ENCODE measurements around the gene A1CF. TPM values are rescaled to one million over a fixed set of nuclear protein-coding genes. Genes with fewer than 3 reads are reported as not detected.
A peak's percentile ranks its signal among the peaks of the same experiment; 100 is the strongest.
"Not testable (repeated sequence)": the region's sequence is repeated elsewhere in the genome, so short reads cannot be mapped to it uniquely, and the experiment has no call there.

The A1CF gene
- total RNA-seq, 1 donor from 2014 or later: not detected

DNA sequence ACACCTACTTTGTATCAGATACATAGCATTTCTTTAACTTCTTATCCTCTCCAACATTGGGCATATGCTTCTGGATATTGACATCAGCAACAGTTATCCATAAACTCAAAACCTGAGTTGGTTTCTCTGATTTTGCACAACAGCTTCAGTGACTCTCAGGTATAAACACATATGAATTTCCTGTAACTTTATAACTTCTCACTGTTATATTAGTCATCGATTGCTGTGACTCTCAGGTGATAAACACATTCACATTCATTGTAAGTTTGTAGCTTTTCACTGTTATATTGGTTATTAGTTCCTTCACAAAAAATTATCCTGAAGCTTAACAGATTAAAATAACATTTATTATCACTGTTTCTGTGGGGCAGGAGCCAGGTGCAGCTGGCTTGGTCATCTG, 88.7 kb downstream of the A1CF start:
- H3K4me3 ChIP-seq (ENCODE audit: low read depth, low read length): no peak overlapping the region
- H3K36me3 ChIP-seq (ENCODE audit: control insufficient read depth, insufficient read depth, low read length): no peaks in the 10 kb centered on the region
- no peak for DNase-seq (ENCODE audit: low read depth)
- no peaks in the 10 kb centered on the region for H3K27me3 ChIP-seq (ENCODE audit: control insufficient read depth, insufficient read depth, low read length)
- TF ChIP-seq, protein P1, sequence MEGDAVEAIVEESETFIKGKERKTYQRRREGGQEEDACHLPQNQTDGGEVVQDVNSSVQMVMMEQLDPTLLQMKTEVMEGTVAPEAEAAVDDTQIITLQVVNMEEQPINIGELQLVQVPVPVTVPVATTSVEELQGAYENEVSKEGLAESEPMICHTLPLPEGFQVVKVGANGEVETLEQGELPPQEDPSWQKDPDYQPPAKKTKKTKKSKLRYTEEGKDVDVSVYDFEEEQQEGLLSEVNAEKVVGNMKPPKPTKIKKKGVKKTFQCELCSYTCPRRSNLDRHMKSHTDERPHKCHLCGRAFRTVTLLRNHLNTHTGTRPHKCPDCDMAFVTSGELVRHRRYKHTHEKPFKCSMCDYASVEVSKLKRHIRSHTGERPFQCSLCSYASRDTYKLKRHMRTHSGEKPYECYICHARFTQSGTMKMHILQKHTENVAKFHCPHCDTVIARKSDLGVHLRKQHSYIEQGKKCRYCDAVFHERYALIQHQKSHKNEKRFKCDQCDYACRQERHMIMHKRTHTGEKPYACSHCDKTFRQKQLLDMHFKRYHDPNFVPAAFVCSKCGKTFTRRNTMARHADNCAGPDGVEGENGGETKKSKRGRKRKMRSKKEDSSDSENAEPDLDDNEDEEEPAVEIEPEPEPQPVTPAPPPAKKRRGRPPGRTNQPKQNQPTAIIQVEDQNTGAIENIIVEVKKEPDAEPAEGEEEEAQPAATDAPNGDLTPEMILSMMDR (IDR thresholded peaks at IDR 0.05; ENCODE audit: insufficient read depth, low read length, poor library complexity, severe bottlenecking): no peak

DNA sequence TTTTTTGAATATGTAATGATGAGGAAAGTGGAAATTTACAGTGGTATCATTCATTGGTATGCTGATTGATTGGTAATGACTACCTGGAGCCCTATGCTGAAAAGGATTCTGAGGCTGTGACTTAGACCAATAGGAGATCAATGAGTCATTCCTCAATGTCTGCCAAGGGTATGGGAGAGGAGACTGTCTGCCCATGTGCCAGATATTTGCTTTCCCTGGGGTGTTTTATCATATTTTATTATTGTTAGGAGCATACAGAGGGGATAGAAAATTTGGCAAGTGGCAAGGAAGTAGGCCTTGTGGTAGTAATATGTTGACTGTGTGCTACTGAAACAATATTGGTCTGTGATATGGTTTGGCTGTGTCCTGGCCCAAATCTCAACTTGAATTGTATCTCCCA, 90.9 kb downstream of the A1CF start:
- TF ChIP-seq, protein P1 (IDR thresholded peaks at IDR 0.05; ENCODE audit: insufficient read depth, low read length, poor library complexity, severe bottlenecking): no peak
- DNase-seq (ENCODE audit: low read depth): no peak

DNA sequence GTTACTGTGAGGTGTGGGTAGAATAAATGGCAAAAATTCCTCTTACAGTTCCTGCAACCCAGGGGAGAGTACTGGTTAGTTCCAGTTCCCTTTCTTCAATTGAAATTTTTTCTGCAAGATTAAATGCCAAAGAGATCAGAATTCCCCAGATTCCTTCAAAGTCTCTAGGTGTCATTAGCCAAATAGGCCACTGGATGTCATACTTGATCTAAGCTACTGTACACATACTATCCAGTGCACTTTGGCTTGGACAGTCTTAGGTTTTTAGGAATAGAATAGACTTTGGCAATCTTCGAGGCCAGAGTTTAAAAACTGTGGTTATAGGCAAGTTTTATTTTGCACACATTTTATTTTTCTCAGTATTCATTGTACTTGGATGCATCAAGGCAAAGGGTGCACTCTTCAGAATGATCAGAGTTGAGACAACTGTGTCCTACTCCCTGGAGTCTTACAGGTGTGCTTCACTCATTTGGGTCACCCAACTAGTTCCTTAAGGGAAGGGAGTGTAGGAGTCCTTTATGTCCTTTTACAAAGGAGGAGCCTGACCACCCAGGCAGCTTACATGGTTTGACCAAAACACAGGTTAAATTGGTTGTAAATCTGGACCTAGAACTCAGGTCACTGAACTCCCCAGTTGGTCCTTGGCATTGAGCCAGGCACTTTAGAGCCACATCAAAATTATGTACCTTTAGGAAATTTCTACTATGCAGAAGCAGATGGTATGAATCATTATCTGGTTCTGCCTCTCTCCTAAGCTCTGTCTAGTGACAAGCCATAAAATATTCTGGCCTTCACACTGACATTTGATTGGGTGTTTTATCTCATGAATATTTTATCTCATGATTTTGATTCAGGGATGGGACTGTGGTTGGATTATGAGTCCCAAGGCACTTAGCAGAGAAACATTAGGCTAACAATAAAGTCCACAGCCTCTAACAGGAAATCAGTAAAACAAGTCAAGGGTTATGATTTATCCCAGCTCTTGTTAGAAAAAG, 96.2 kb downstream of the A1CF start:
- peak; percentile 2 for DNase-seq (ENCODE audit: low read depth)

More for the DNA sequence above, 90.9 kb downstream of the A1CF start:
- Histone ChIP-seq H3K27me3 (ENCODE audit: control insufficient read depth, insufficient read depth, low read length) (no peaks in the 10 kb centered on the region), H3K4me3 (ENCODE audit: low read depth, low read length) (no peak overlapping the region), H3K36me3 (ENCODE audit: control insufficient read depth, insufficient read depth, low read length) (no peaks in the 10 kb centered on the region)

DNA sequence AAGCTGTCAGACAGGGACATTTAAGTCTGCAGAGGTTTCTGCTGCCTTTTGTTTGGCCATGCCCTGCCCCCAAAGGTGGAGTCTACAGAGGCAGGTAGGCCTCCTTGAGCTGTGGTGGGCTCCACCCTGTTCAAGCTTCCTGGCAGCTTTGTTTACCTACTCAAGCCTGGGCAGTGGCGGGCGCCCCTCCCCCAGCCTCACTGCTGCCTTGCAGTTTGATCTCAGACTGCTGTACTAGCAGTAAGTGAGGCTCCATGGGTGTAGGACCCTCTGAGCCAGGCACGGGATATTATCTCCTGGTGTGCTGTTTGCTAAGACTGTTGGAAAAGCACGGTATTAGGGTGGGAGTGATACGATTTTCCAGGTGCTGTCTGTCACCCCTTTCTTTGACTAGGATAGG, 97.5 kb downstream of the A1CF start:
- not testable (repeated sequence) for H3K4me3 ChIP-seq (ENCODE audit: low read depth, low read length); H3K36me3 ChIP-seq (ENCODE audit: control insufficient read depth, insufficient read depth, low read length); H3K27me3 ChIP-seq (ENCODE audit: control insufficient read depth, insufficient read depth, low read length); DNase-seq (ENCODE audit: low read depth)

More for the DNA sequence above, 96.2 kb downstream of the A1CF start:
- TF ChIP-seq, protein P1 (IDR thresholded peaks at IDR 0.05; ENCODE audit: insufficient read depth, low read length, poor library complexity, severe bottlenecking): peak; percentile 45
- H3K27me3 ChIP-seq (ENCODE audit: control insufficient read depth, insufficient read depth, low read length): no peaks in the 10 kb centered on the region
- no peaks in the 10 kb centered on the region for H3K36me3 ChIP-seq (ENCODE audit: control insufficient read depth, insufficient read depth, low read length)
- H3K4me3 ChIP-seq (ENCODE audit: low read depth, low read length): no peak overlapping the region

DNA sequence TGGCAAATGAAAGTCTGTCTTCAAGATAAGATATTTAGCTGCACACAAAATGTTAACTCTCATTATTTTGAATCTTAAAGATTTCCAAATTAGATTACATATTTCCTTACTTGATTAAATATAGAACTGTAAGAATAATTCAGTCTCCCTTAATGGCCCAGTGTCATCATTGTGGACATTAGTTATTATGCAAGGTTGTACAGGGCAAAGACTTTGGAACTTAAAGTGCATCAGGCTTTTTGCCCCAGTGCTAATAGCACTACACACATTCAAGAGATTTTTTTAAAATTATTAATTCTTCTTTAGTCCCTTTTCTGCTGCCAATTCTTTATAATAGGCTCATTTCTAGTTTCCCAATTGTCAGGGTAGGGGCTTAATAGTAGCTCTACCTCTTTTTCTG, 103.4 kb downstream of the A1CF start:
- DNase-seq (ENCODE audit: low read depth); H3K27me3 ChIP-seq (ENCODE audit: control insufficient read depth, insufficient read depth, low read length); H3K36me3 ChIP-seq (ENCODE audit: control insufficient read depth, insufficient read depth, low read length): not testable (repeated sequence)

DNA sequence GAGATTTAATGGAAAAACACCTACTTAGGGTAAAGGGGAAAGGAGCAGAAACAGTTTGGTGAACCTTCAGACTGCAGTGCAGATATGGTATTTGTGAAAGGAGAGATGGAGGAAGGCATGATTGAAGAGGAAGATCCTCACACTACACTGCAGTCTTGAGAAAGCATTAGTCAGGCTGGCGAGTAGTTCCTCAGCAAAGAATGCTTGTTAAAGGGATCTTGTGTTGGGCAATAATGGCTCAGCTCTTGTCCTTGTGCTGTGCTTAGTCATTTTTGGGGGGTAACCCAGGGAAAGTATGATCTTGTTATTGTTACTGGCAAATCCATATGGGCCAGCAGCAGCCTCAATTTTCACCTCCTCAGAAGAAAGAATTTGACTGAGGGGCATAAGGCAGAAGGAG, 105.4 kb downstream of the A1CF start:
- not testable (repeated sequence) for H3K4me3 ChIP-seq (ENCODE audit: low read depth, low read length); H3K36me3 ChIP-seq (ENCODE audit: control insufficient read depth, insufficient read depth, low read length); DNase-seq (ENCODE audit: low read depth); H3K27me3 ChIP-seq (ENCODE audit: control insufficient read depth, insufficient read depth, low read length)

More for the DNA sequence above, 103.4 kb downstream of the A1CF start:
- H3K4me3 ChIP-seq (ENCODE audit: low read depth, low read length): not testable (repeated sequence)

DNA sequence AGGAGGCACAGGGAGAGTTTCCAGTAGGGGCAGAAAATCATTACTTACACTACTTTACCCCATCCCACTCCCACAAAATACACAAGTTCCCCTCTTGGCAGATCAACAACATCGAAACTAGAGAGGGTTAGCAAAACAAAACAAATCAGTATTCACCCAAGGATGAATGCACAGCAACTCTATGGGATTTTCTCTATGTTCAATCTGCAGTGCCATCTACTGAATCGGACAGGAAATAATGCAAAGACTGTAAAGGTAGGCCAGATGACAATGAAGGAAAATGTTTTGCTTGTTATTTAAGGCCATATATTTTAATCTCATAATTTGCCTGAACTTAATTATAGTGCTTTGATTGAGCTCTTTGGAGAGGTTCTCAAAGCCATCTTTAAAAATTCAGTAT, 110.6 kb downstream of the A1CF start:
- not testable (repeated sequence) for H3K4me3 ChIP-seq (ENCODE audit: low read depth, low read length); H3K36me3 ChIP-seq (ENCODE audit: control insufficient read depth, insufficient read depth, low read length); DNase-seq (ENCODE audit: low read depth); H3K27me3 ChIP-seq (ENCODE audit: control insufficient read depth, insufficient read depth, low read length)

DNA sequence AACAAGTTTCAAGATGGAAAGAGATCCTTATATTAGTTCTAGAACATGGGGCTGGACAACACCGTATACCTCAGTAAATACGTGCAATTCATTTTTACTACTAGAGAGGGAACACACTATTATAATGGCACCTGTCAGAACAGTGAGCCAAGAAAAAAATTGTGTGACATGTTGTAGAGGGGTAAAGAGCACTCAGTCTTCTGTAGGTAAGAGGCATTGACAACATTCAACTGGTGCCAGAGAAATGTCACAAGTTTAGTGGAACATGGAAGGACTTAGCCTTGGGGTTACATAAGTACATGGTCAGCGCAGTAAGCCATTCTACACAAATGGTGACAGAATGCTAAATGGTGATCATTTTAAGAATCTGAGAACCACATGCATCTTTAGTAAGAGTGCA, 113.4 kb downstream of the A1CF start:
- not testable (repeated sequence) for H3K4me3 ChIP-seq (ENCODE audit: low read depth, low read length); H3K27me3 ChIP-seq (ENCODE audit: control insufficient read depth, insufficient read depth, low read length); DNase-seq (ENCODE audit: low read depth); H3K36me3 ChIP-seq (ENCODE audit: control insufficient read depth, insufficient read depth, low read length)

DNA sequence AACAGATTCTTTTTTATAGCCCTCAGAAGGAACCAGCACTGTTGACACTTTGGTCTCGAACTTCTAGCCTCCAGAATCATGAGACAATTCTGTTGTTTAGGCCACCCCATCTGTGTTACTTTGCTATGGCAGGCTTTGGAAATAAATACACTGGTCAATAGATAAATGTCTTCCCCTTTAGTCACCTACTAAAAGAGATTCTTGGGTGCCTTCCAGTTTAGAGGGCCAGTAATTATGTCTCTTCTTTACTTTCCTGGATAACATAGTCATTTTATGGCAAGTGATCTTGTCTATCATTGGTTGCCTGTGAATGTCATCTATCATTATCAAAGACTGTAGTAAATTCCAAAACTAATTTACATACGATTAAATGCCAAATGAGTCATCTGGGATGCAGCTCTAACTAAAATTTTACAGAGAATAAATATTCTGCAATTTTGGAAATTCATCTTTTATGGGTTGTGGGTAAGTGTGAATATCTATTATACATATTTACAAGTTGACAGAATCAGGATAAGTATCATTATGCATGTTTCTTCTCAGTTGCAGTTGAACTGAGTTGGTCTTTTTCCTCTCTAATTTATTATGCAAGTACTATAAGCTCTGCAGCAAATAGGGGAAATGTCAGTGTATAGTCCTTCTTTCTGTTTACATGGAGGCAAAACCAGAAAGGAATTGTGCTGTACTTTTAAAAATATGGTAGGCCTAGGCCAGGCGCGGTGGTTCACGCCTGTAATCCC, 118.5 kb downstream of the A1CF start:
- H3K27me3 ChIP-seq (ENCODE audit: control insufficient read depth, insufficient read depth, low read length); H3K4me3 ChIP-seq (ENCODE audit: low read depth, low read length); H3K36me3 ChIP-seq (ENCODE audit: control insufficient read depth, insufficient read depth, low read length); DNase-seq (ENCODE audit: low read depth): not testable (repeated sequence)

Data from kidney epithelial cell (primary cell).